Measurements from ENCODE around the gene TRPM4. TPM values are rescaled to one million over a fixed set of nuclear protein-coding genes. Genes with fewer than 3 reads are reported as not detected.

The TRPM4 gene
- total RNA-seq, 4 donors from 2014 or later, result 6.5 to 25.8 (median 11.8) TPM

- TF ChIP-seq CTCF (IDR thresholded peaks at IDR 0.05; ENCODE audit: low read depth), result no peak
Observed at GRCh38 chr19:49212016-49212701, 54.6 kb downstream of the TRPM4 start.

GRCh38 chr19:49213791-49214190 is 56.2 kb downstream of the TRPM4 start:
- TF ChIP-seq CTCF (IDR thresholded peaks at IDR 0.05; ENCODE audit: low read depth), result no peak

GRCh38 chr19:49214701-49215100 is 57.1 kb downstream of the TRPM4 start:
- no peak for TF ChIP-seq CTCF (IDR thresholded peaks at IDR 0.05; ENCODE audit: low read depth)

GRCh38 chr19:49216071-49216470 is 58.5 kb downstream of the TRPM4 start:
- no peak for TF ChIP-seq CTCF (IDR thresholded peaks at IDR 0.05; ENCODE audit: low read depth)

GRCh38 chr19:49217382-49217781 is 59.8 kb downstream of the TRPM4 start:
- TF ChIP-seq CTCF (IDR thresholded peaks at IDR 0.05; ENCODE audit: low read depth), result no peak

- no peak for TF ChIP-seq CTCF (IDR thresholded peaks at IDR 0.05; ENCODE audit: low read depth)
Observed at GRCh38 chr19:49222011-49222410, 64.4 kb downstream of the TRPM4 start.

- TF ChIP-seq CTCF (IDR thresholded peaks at IDR 0.05; ENCODE audit: low read depth), result no peak
Observed at GRCh38 chr19:49222528-49222927, 64.9 kb downstream of the TRPM4 start.

Data from subcutaneous adipose tissue (tissue), 4 donors.